K562 (cell line): ENCODE data around the gene SPIB. TPM values are rescaled to one million over a fixed set of nuclear protein-coding genes. Genes with fewer than 3 reads are reported as not detected.

Source experiments
- ATAC-seq: fragments of 200-7000 bp; cut with Tn5 transposase; 3 replicates; pipeline ENCODE4 v1.9.1; 2020; ENCODE audit warnings: moderate library complexity
- BruUV-seq: library from RNA; stranded (reverse); fragments of 400-500 nt; replicated peaks from 2 replicates; lab custom pipeline; 2021; lab: Mats Ljungman, UMichigan
- CTCF ChIA-PET: fragments of 300-600 bp; formaldehyde crosslinking; extraction: SDS; loops from one replicate; lab custom pipeline; 2021; ENCODE audit warnings: low intra/inter-chr PET ratio; lab: Yijun Ruan, JAX
- POLR2A ChIA-PET: fragments of 300-600, 350-650 bp; sonication (Branson Sonifier 250); formaldehyde crosslinking; extraction: SDS; loops from one replicate; lab custom pipeline; 2021; ENCODE audit warnings: antibody characterized with exemption, inconsistent platforms; lab: Yijun Ruan, JAX
- DNase-seq, 4 experiments: peaks; one replicate each; pipeline versions ENCODE4 v3.0.0 to v3.0.0-alpha.2; 2011 to 2018; ENCODE audit warnings: low spot score in 3 of 4, mixed read lengths in 3 of 4; ENCODE audit errors: extremely low read depth in 1 of 4
- FAIRE-seq: peaks from 2 replicates; lab custom pipeline; 2011; peaks lifted over from hg19 to GRCh38; lab: Jason Lieb, UNC
- H2AFZ ChIP-seq: 2 replicates; pipeline ENCODE4 v1.6.0; 2011; ENCODE audit warnings: low read depth, low read length, control low read depth, inconsistent platforms
- H3K27ac ChIP-seq: fragments of 200-600 bp; 3 replicates; pipeline ENCODE4 v1.8.0; 2011; ENCODE audit warnings: low read depth, mild to moderate bottlenecking, control low read depth, inconsistent platforms, low read length, moderate library complexity, mixed read lengths; ENCODE audit errors: extremely low read depth
- H3K27me3 ChIP-seq, 2 experiments: fragments of 300-600 bp in 1 of 2; 2 replicates in 1 of 2; 3 replicates in 1 of 2; pipeline versions ENCODE4 v1.6.0 to v1.8.0; 2011; ENCODE audit warnings: inconsistent platforms in 2 of 2, low read length in 2 of 2, mild to moderate bottlenecking in 1 of 2, mixed read lengths in 1 of 2, moderate library complexity in 1 of 2; ENCODE audit not compliant: control insufficient read depth in 2 of 2, insufficient read depth in 2 of 2
- H3K36me3 ChIP-seq: fragments of 300-600 bp; 3 replicates; pipeline ENCODE4 v1.8.0; 2011; ENCODE audit warnings: mild to moderate bottlenecking, low read length, inconsistent platforms; ENCODE audit not compliant: control insufficient read depth, insufficient read depth
- H3K4me1 ChIP-seq, 2 experiments: fragments of 200-600 bp in 1 of 2; replicated peaks in 1 of 2; 2 replicates in 1 of 2; 3 replicates in 1 of 2; pipeline versions ENCODE4 v1.5.1 to v1.8.0; 2011; ENCODE audit warnings: inconsistent platforms in 2 of 2, low read length in 2 of 2, mild to moderate bottlenecking in 1 of 2, mixed read lengths in 1 of 2, moderate library complexity in 1 of 2; ENCODE audit not compliant: control insufficient read depth in 2 of 2, insufficient read depth in 2 of 2
- H3K4me2 ChIP-seq: 2 replicates; pipeline ENCODE4 v1.6.1; 2011; ENCODE audit warnings: low read length, control low read depth, inconsistent platforms, mixed read lengths; ENCODE audit not compliant: insufficient read depth
- H3K4me3 ChIP-seq: fragments of 200-600 bp; sonication (generic), shearing (Covaris generic); 2 replicates; pipeline ENCODE4 v1.5.1; 2016; ENCODE audit warnings: control low read depth, inconsistent platforms
- H3K79me2 ChIP-seq: fragments of 200-600 bp; 3 replicates; pipeline ENCODE4 v1.8.0; 2011; ENCODE audit warnings: low read length, inconsistent platforms; ENCODE audit not compliant: control insufficient read depth, insufficient read depth
- H3K9ac ChIP-seq, 2 experiments: 2 replicates each; pipeline versions ENCODE4 v1.6.0 to v1.6.1; 2011; ENCODE audit warnings: low read depth in 2 of 2, low read length in 2 of 2, control low read depth in 1 of 2, inconsistent platforms in 1 of 2, mild to moderate bottlenecking in 1 of 2, mixed read lengths in 1 of 2; ENCODE audit not compliant: insufficient read depth in 1 of 2
- H3K9me1 ChIP-seq: one replicate; pipeline ENCODE4 v1.6.0; 2011; ENCODE audit warnings: inconsistent platforms, mild to moderate bottlenecking, low read length, moderate library complexity; ENCODE audit not compliant: control insufficient read depth, insufficient read depth
- H3K9me3 ChIP-seq: replicated peaks from 2 replicates; pipeline ENCODE4 v1.5.1; 2011; ENCODE audit warnings: low read depth, low read length, inconsistent platforms; ENCODE audit not compliant: control insufficient read depth, insufficient read depth
- H4K20me1 ChIP-seq: replicated peaks from 2 replicates; pipeline ENCODE4 v1.6.1; 2011; ENCODE audit warnings: low read length, inconsistent platforms, mixed read lengths; ENCODE audit not compliant: control insufficient read depth, insufficient read depth
- ETS2 ChIP-seq: IDR thresholded peaks from 2 replicates; pipeline ENCODE4 v1.6.1; 2016; ENCODE audit warnings: borderline replicate concordance, missing genetic modification characterization, mild to moderate bottlenecking, moderate library complexity, missing compliant biosample characterization; ENCODE audit not compliant: poor library complexity, severe bottlenecking
- FOSL1 ChIP-seq: fragments of 200-800 bp; sonication (Bioruptor generic); conservative IDR thresholded peaks from 2 replicates; pipeline ENCODE4 v1.6.1; 2016; ENCODE audit warnings: missing genetic modification characterization, missing compliant biosample characterization
- GATA2 ChIP-seq: sonication (generic); formaldehyde crosslinking; IDR thresholded peaks from 2 replicates; pipeline ENCODE4 v1.4.0; 2020; ENCODE audit warnings: mild to moderate bottlenecking, missing genetic modification reagents
- GATAD2A ChIP-seq: fragments of 450-650 bp; IDR thresholded peaks from 2 replicates; pipeline ENCODE4 v1.6.1; 2017
- LEF1 ChIP-seq: fragments of 450-650 bp; IDR thresholded peaks from 2 replicates; pipeline ENCODE4 v1.6.1; 2016; ENCODE audit warnings: mild to moderate bottlenecking
- NEUROD1 ChIP-seq: fragments of 150-350 bp; IDR thresholded peaks from 2 replicates; pipeline ENCODE4 v1.6.1; 2014; ENCODE audit warnings: borderline replicate concordance, low read length, low read depth; ENCODE audit not compliant: partially characterized antibody
- NFIC ChIP-seq: fragments of 450-650 bp; IDR thresholded peaks from 2 replicates; pipeline ENCODE4 v1.6.1; 2017; ENCODE audit warnings: mild to moderate bottlenecking, inconsistent platforms
- POLR2A ChIP-seq: fragments of 450-650 bp; conservative IDR thresholded peaks from 2 replicates; pipeline ENCODE4 v1.6.1; 2016
- RBM15 ChIP-seq: fragments of 200-400 bp; formaldehyde crosslinking; IDR thresholded peaks from 2 replicates; pipeline ENCODE4 v1.6.1; 2018; ENCODE audit warnings: mild to moderate bottlenecking, low read length, moderate library complexity; ENCODE audit not compliant: insufficient read depth
- RFX7 ChIP-seq: fragments of 250-450 bp; sonication (Bioruptor Pico); IDR thresholded peaks from 2 replicates; pipeline ENCODE4 v1.5.1; 2021; ENCODE audit warnings: mild to moderate bottlenecking
- SRSF9 ChIP-seq: fragments of 200-400 bp; formaldehyde crosslinking; IDR thresholded peaks from 2 replicates; pipeline ENCODE4 v1.6.1; 2017; ENCODE audit warnings: low read depth, low read length, borderline replicate concordance
- ZBTB7A ChIP-seq: IDR thresholded peaks from 2 replicates; pipeline ENCODE4 v1.6.1; 2011; ENCODE audit warnings: low read depth, mild to moderate bottlenecking, low read length, moderate library complexity, borderline replicate concordance; ENCODE audit not compliant: control insufficient read depth
- ZNF121 ChIP-seq: sonication (generic); formaldehyde crosslinking; conservative IDR thresholded peaks from 2 replicates; pipeline ENCODE4 v1.8.0; 2022; ENCODE audit warnings: missing genetic modification reagents
- ZNF146 ChIP-seq: IDR thresholded peaks from one replicate; pipeline ENCODE4 v1.6.1; 2018; ENCODE audit warnings: missing compliant biosample characterization; ENCODE audit not compliant: unreplicated experiment
- ZNF347 ChIP-seq: fragments of 450-650 bp; formaldehyde crosslinking; IDR thresholded peaks from 2 replicates; pipeline ENCODE4 v1.4.0; 2020; ENCODE audit warnings: low read depth, mild to moderate bottlenecking, moderate library complexity
- WGBS: fragments of 100-300 bp; shearing (Covaris generic); methylation state at CpG from one replicate; pipeline ENCODE4 v1.1.6; 2016; ENCODE audit warnings: low coverage, mixed read lengths; ENCODE audit not compliant: insufficient coverage; ENCODE audit errors: missing lambda C conversion rate; 5-methylcytosine and 5-hydroxymethylcytosine counted together
- in situ Hi-C: fragments of 300-500 bp; cut with MboI; formaldehyde crosslinking; loops from 4 replicates; pipeline ENCODE4 v1.15.0; 2018; ENCODE audit warnings: inconsistent platforms, mixed read lengths
- intact Hi-C: fragments of 100-400 bp; cut with micrococcal nuclease; formaldehyde crosslinking; loops from 2 replicates; pipeline ENCODE4 v1.14.2; 2022
- polyA plus RNA-seq, 8 experiments: library from polyadenylated mRNA; depleted of rRNA in 4 of 8; stranded (reverse) in 5 of 8; unstranded in 3 of 8; fragments of >200 nt; fragmentation: Nextera tagmentation in 2 of 8; fragmentation: Illumina TruSeq in 1 of 8; extraction: Ambion mirVana in 2 of 8; extraction: Trizol in 1 of 8; gene quantifications; 2 replicates each; pipeline versions ENCODE4 v1.2.1 to v1.2.3, GENCODE V29; 2011 to 2014; ENCODE audit warnings: inconsistent platforms in 1 of 8, missing spikeins in 1 of 8
- total RNA-seq, 7 experiments: library from RNA; depleted of rRNA in 6 of 7; stranded (reverse); fragments of >200 nt in 6 of 7; fragmentation: Illumina TruSeq in 2 of 7; extraction: Trizol in 2 of 7; gene quantifications; 2 replicates each; pipeline versions ENCODE4 v1.2.1 to v1.2.3, GENCODE V29; 2011 to 2021; ENCODE audit warnings: low replicate concordance in 1 of 7
- TF ChIP-seq, protein P1 (sequence below): fragments of 450-650 bp; IDR thresholded peaks from 2 replicates; pipeline ENCODE4 v1.6.1; 2018; ENCODE audit warnings: mild to moderate bottlenecking, low read depth; ENCODE audit not compliant: partially characterized antibody

Gene SPIB
- total and polyA plus RNA-seq, 9 of the 15 experiments (the other 6 are each of a cell fraction or from before 2014, with no cell fraction given), result 0.06 to 1.0 (median 0.43) TPM; not detected in 1

DNA sequence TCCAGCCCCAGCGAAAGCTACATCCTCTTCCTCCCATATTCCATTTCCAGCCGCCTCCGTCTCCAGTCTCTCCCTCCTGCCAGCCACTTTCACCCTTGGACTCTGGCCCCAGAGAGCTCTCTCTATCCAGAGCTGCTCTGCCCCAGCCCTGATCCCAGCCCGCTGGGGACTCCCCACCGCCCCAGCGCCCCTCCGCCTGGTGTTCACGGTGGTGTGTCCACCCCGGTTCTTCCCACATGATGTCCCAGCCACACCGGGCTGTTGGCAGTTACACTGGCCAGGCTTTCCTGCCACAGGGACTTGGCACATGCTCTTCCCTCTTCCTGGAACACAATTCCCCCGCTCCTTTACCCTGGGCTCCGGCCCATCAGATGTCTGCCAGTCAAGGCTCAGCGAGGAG is 46.3 kb downstream of the SPIB start:
- H3K27ac ChIP-seq, result no peak overlapping the region
- no peaks in the 10 kb centered on the region for H4K20me1 ChIP-seq
- in situ Hi-C loops (loop anchor here (5.0 kb wide), 1 partner anchor 98 kb away; the partner anchor contains the start of gene NAPSA), intact Hi-C loops (no loop called here)
- ATAC-seq, result no peak
- no peak overlapping the region for H3K4me3 ChIP-seq
- no peaks in the 10 kb centered on the region for H3K79me2 ChIP-seq
- no peaks in the 10 kb centered on the region for H3K9me1 ChIP-seq
- DNase-seq, result no peak
- H3K9ac ChIP-seq, result peak overlapping the region in 1 of 2 experiments; percentile 39; a peak in 1 of 4 replicates
- no TSS peak for BruUV-seq
- H2AFZ ChIP-seq, result no peak overlapping the region
- H3K27me3 ChIP-seq, result peaks cover 0 to 18% of the 10 kb centered on the region in 2 experiments; a peak in 2 of 5 replicates
- no peak for FAIRE-seq
- peaks cover 12 to 42% of the 10 kb centered on the region in 2 experiments; a peak in 4 of 5 replicates for H3K4me1 ChIP-seq
- H3K4me2 ChIP-seq, result no peak overlapping the region
- POLR2A ChIA-PET, result no interaction called here
- no peaks in the 10 kb centered on the region for H3K36me3 ChIP-seq
- no peaks in the 10 kb centered on the region for H3K9me3 ChIP-seq
- CTCF ChIA-PET, result no interaction called here
- no peak for TF ChIP-seq GATA2 (CRISPR knock-in tag)
- no peak for TF ChIP-seq RBM15
- TF ChIP-seq, protein P1, sequence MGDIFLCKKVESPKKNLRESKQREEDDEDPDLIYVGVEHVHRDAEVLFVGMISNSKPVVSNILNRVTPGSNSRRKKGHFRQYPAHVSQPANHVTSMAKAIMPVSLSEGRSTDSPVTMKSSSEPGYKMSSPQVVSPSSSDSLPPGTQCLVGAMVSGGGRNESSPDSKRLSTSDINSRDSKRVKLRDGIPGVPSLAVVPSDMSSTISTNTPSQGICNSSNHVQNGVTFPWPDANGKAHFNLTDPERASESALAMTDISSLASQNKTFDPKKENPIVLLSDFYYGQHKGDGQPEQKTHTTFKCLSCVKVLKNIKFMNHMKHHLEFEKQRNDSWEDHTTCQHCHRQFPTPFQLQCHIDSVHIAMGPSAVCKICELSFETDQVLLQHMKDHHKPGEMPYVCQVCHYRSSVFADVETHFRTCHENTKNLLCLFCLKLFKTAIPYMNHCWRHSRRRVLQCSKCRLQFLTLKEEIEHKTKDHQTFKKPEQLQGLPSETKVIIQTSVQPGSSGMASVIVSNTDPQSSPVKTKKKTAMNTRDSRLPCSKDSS, result no peak
- TF ChIP-seq ZNF121 (CRISPR knock-in tag), result no peak
- TF ChIP-seq RFX7 (CRISPR knock-in tag), result no peak
- TF ChIP-seq ZNF146, result no peak
- TF ChIP-seq ETS2 (tag), result no peak
- no peak for TF ChIP-seq SRSF9
- TF ChIP-seq FOSL1 (tag), result no peak
- no peak for TF ChIP-seq ZNF347 (CRISPR knock-in tag)
- no peak for TF ChIP-seq POLR2A
- TF ChIP-seq GATAD2A, result no peak
- TF ChIP-seq ZBTB7A, result no peak
- no peak for TF ChIP-seq NEUROD1
- no peak for TF ChIP-seq NFIC
- TF ChIP-seq LEF1, result no peak
- WGBS, result 74% methylated on average over 5 of the region's 13 CpGs
